H1 (cell line): ENCODE results near the gene MACROH2A1. TPM values are rescaled to one million over a fixed set of nuclear protein-coding genes. Genes with fewer than 3 reads are reported as not detected.

ENCODE experiments used
- CTCF ChIA-PET: fragments of 300-600 bp; sonication (Branson Sonifier 250); formaldehyde crosslinking; loops from one replicate; lab custom pipeline; 2021; ENCODE audit not compliant: partially characterized antibody; lab: Charles Lee
- POLR2A ChIA-PET: fragments of 300-600 bp; sonication (Branson Sonifier 250); formaldehyde crosslinking; loops from one replicate; lab custom pipeline; 2021; ENCODE audit warnings: inconsistent platforms; ENCODE audit not compliant: partially characterized antibody; lab: Charles Lee
- DNase-seq, 2 experiments: peaks; one replicate each; pipeline versions ENCODE4 v3.0.0 to v3.0.0-alpha.2; 2010 to 2022; ENCODE audit warnings: low spot score in 2 of 2, low read depth in 1 of 2, mixed read lengths in 1 of 2
- FAIRE-seq: peaks from 2 replicates; lab custom pipeline; 2011; peaks lifted over from hg19 to GRCh38; lab: Jason Lieb, UNC
- H2AFZ ChIP-seq: 2 replicates; pipeline ENCODE4 v1.8.1; 2012; ENCODE audit warnings: low read length, inconsistent platforms
- H2AK5ac ChIP-seq: 2 replicates; pipeline ENCODE4 v1.6.1; 2013; ENCODE audit warnings: low read depth, low read length
- H2BK120ac ChIP-seq: replicated peaks from 2 replicates; pipeline ENCODE3; 2013; ENCODE audit warnings: low read depth, low read length, inconsistent platforms
- H2BK12ac ChIP-seq: 2 replicates; pipeline ENCODE4 v1.6.1; 2013; ENCODE audit warnings: low read depth, low read length
- H2BK15ac ChIP-seq: 2 replicates; pipeline ENCODE4 v1.6.1; 2013; ENCODE audit warnings: low read length
- H2BK20ac ChIP-seq: 2 replicates; pipeline ENCODE4 v1.6.1; 2013; ENCODE audit warnings: low read length
- H2BK5ac ChIP-seq: 2 replicates; pipeline ENCODE4 v1.6.1; 2013; ENCODE audit warnings: low read depth, low read length
- H3K14ac ChIP-seq: 2 replicates; pipeline ENCODE4 v1.6.1; 2013; ENCODE audit warnings: inconsistent platforms; ENCODE audit not compliant: insufficient read length
- H3K18ac ChIP-seq: 2 replicates; pipeline ENCODE4 v1.6.1; 2013; ENCODE audit warnings: low read length; ENCODE audit errors: extremely low read depth
- H3K23ac ChIP-seq: 2 replicates; pipeline ENCODE4 v1.6.1; 2013; ENCODE audit warnings: inconsistent platforms; ENCODE audit not compliant: insufficient read length
- H3K23me2 ChIP-seq: 2 replicates; pipeline ENCODE4 v1.6.1; 2013; ENCODE audit warnings: low read depth, low read length
- H3K27ac ChIP-seq: 2 replicates; pipeline ENCODE4 v1.6.1; 2011; ENCODE audit warnings: low read depth, low read length, inconsistent platforms
- H3K27me3 ChIP-seq, 4 experiments: replicated peaks in 1 of 4; 1 replicate in 1 of 4; 2 replicates in 3 of 4; pipeline versions ENCODE4 v1.6.1 to v1.8.1; 2011 to 2013; ENCODE audit warnings: low read length in 3 of 4, mild to moderate bottlenecking in 3 of 4, inconsistent platforms in 2 of 4, mixed read lengths in 2 of 4, moderate library complexity in 1 of 4; ENCODE audit not compliant: control insufficient read depth in 3 of 4, insufficient read depth in 3 of 4; ENCODE audit errors: extremely low read depth in 1 of 4
- H3K36me3 ChIP-seq, 4 experiments: 2 replicates each; pipeline versions ENCODE4 v1.6.1 to v1.8.1; 2011 to 2013; ENCODE audit warnings: mild to moderate bottlenecking in 4 of 4, low read length in 3 of 4, moderate library complexity in 2 of 4, control low read depth in 1 of 4, inconsistent platforms in 1 of 4; ENCODE audit not compliant: insufficient read depth in 4 of 4, control insufficient read depth in 2 of 4
- H3K4ac ChIP-seq: replicated peaks from 2 replicates; pipeline ENCODE3; 2013; ENCODE audit warnings: low read length, low read depth, mixed read lengths, inconsistent platforms; ENCODE audit not compliant: insufficient read length
- H3K4me1 ChIP-seq, 4 experiments: replicated peaks in 1 of 4; 1 replicate in 1 of 4; 2 replicates in 3 of 4; pipeline versions ENCODE4 v1.6.1 to v1.8.1; 2011 to 2013; ENCODE audit warnings: low read length in 3 of 4, inconsistent platforms in 2 of 4, mixed read lengths in 1 of 4; ENCODE audit not compliant: insufficient read depth in 4 of 4, control insufficient read depth in 3 of 4
- H3K4me2 ChIP-seq, 2 experiments: 2 replicates each; pipeline versions ENCODE4 v1.6.1 to v1.8.1; 2011 to 2013; ENCODE audit warnings: low read depth in 2 of 2, low read length in 2 of 2, control low read depth in 1 of 2, inconsistent platforms in 1 of 2, mild to moderate bottlenecking in 1 of 2; ENCODE audit not compliant: insufficient read depth in 1 of 2
- H3K4me3 ChIP-seq, 4 experiments: fragments of 200-600, 300-600 bp in 1 of 4; sonication (generic), shearing (Covaris generic), sonication (Bioruptor Twin) in 1 of 4; 2 replicates each; pipeline versions ENCODE4 v1.5.1 to v1.8.1; 2011 to 2016; ENCODE audit warnings: low read length in 4 of 4, low read depth in 3 of 4, control low read depth in 2 of 4, inconsistent platforms in 2 of 4, mild to moderate bottlenecking in 2 of 4, mixed read lengths in 1 of 4, moderate library complexity in 1 of 4; ENCODE audit not compliant: insufficient read depth in 2 of 4; ENCODE audit errors: extremely low read depth in 1 of 4
- H3K56ac ChIP-seq: replicated peaks from 2 replicates; pipeline ENCODE3; 2013; ENCODE audit warnings: low read depth, mild to moderate bottlenecking, mixed read lengths, low read length, inconsistent platforms; ENCODE audit not compliant: insufficient read length
- H3K79me1 ChIP-seq: 2 replicates; pipeline ENCODE4 v1.6.1; 2013; ENCODE audit warnings: low read depth, low read length, control low read depth
- H3K79me2 ChIP-seq, 2 experiments: 2 replicates each; pipeline versions ENCODE4 v1.6.1 to v1.8.1; 2012 to 2013; ENCODE audit warnings: low read length in 2 of 2, mild to moderate bottlenecking in 2 of 2, inconsistent platforms in 1 of 2; ENCODE audit not compliant: insufficient read depth in 2 of 2, control insufficient read depth in 1 of 2
- H3K9ac ChIP-seq, 4 experiments: replicated peaks in 1 of 4; 1 replicate in 1 of 4; 2 replicates in 3 of 4; pipeline versions ENCODE4 v1.6.1 to v1.8.1; 2011 to 2013; ENCODE audit warnings: low read depth in 3 of 4, low read length in 3 of 4, control low read depth in 2 of 4, mild to moderate bottlenecking in 2 of 4, moderate library complexity in 2 of 4, inconsistent platforms in 1 of 4; ENCODE audit errors: extremely low read depth in 1 of 4
- H3K9me3 ChIP-seq, 2 experiments: 2 replicates each; pipeline versions ENCODE4 v1.6.1 to v1.8.1; 2012 to 2013; ENCODE audit warnings: mild to moderate bottlenecking in 2 of 2, moderate library complexity in 2 of 2, control low read depth in 1 of 2, inconsistent platforms in 1 of 2, low read depth in 1 of 2, low read length in 1 of 2, mixed read lengths in 1 of 2; ENCODE audit not compliant: insufficient read depth in 2 of 2
- H4K20me1 ChIP-seq, 2 experiments: replicated peaks in 1 of 2; 2 replicates each; pipeline versions ENCODE3 to v1.8.1; 2011 to 2013; ENCODE audit warnings: inconsistent platforms in 2 of 2, low read length in 2 of 2, mild to moderate bottlenecking in 1 of 2; ENCODE audit not compliant: insufficient read depth in 2 of 2, control insufficient read depth in 1 of 2
- H4K5ac ChIP-seq: 2 replicates; pipeline ENCODE4 v1.6.1; 2013; ENCODE audit warnings: low read length, low read depth, mixed read lengths, inconsistent platforms; ENCODE audit not compliant: insufficient read length
- H4K8ac ChIP-seq: 2 replicates; pipeline ENCODE4 v1.8.0; 2013; ENCODE audit warnings: mild to moderate bottlenecking, moderate library complexity, low read length, inconsistent platforms; ENCODE audit not compliant: insufficient read depth; ENCODE audit errors: extremely low read depth
- H4K91ac ChIP-seq: replicated peaks from 2 replicates; pipeline ENCODE3; 2013; ENCODE audit warnings: low read length, mixed read lengths, inconsistent platforms; ENCODE audit not compliant: insufficient read length
- ATF2 ChIP-seq: IDR thresholded peaks from 2 replicates; pipeline ENCODE4 v1.6.1; 2012; ENCODE audit warnings: low read length, inconsistent platforms
- E2F6 ChIP-seq: IDR thresholded peaks from 2 replicates; pipeline ENCODE4 v1.6.1; 2012; ENCODE audit warnings: inconsistent platforms
- WGBS, 2 experiments: shearing (Covaris generic) in 1 of 2; methylation state at CpG; one replicate each; pipeline versions ENCODE4 v1.1.6 to v1.1.7; 2013 to 2015; ENCODE audit warnings: low lambda C conversion rate in 2 of 2, mixed read lengths in 2 of 2, inconsistent platforms in 1 of 2, low coverage in 1 of 2, missing lambda C conversion rate in 1 of 2; ENCODE audit not compliant: insufficient replicate concordance in 2 of 2, insufficient coverage in 1 of 2, insufficient read length in 1 of 2; ENCODE audit errors: extremely low coverage in 1 of 2, missing lambda C conversion rate in 1 of 2; 5-methylcytosine and 5-hydroxymethylcytosine counted together
- polyA plus RNA-seq, 7 experiments: library from polyadenylated mRNA; depleted of rRNA in 3 of 7; stranded (reverse) in 5 of 7; unstranded in 2 of 7; fragments of >200 nt in 5 of 7; fragments of 200-250 nt in 2 of 7; gene quantifications; 1 replicate in 5 of 7; 2 replicates in 1 of 7; 4 replicates in 1 of 7; pipeline versions ENCODE4 v1.2.1 to v1.2.3, GENCODE V29; 2011 to 2013; ENCODE audit warnings: missing spikeins in 2 of 7, mixed read lengths in 2 of 7
- total RNA-seq: library from RNA; stranded (reverse); fragmentation: NEBNext Ultra II Directional; extraction: Animal tissue kit (Norgen Biotek cat#: 25700); gene quantifications from 2 replicates; pipeline ENCODE4 v1.2.1, GENCODE V29; 2021

Gene MACROH2A1
- total and polyA plus RNA-seq, 2 of the 8 experiments (the other 6 are each of a cell fraction or from before 2014, with no cell fraction given): 60.0 to 92.3 TPM

- H2AFZ ChIP-seq: no peak overlapping the region
- TF ChIP-seq ATF2 (no peak), E2F6 (0 out of 2 replicates have a peak, but pooled peaks have one; percentile 28)
- TF ChIP-seq, all 59 proteins: peak for 1
- H3K27ac ChIP-seq: no peak overlapping the region
- H3K9me3 ChIP-seq: no peaks in the 10 kb centered on the region
- no peak for FAIRE-seq
- H3K23ac ChIP-seq: no peak overlapping the region
- 92% methylated on average over 9 of the region's 9 CpGs; no CpG with 5 or more reads in 1 of the 2 experiments for WGBS, 2 experiments
- H2BK20ac ChIP-seq: no peak overlapping the region
- ChIA-PET CTCF (interaction anchor here (0.7 to 19.4 kb wide), 10 partner anchors 10 to 384 kb away, joined by 3 to 264 read pairs (median 4); no protein-coding TSS in a partner anchor), POLR2A (no interaction called here)
- no peak overlapping the region for H3K56ac ChIP-seq
- no peak overlapping the region for H3K4ac ChIP-seq
- DNase-seq: peak in 1 of 2 experiments; percentile 31
- no peak overlapping the region for H4K5ac ChIP-seq
- no peaks in the 10 kb centered on the region; the same call in 1 of the 2 replicates for H3K23me2 ChIP-seq
- H4K8ac ChIP-seq: no peak overlapping the region
- no peak overlapping the region for H2AK5ac ChIP-seq
- H3K79me1 ChIP-seq: no peaks in the 10 kb centered on the region
- no peak overlapping the region for H3K14ac ChIP-seq
- no peak overlapping the region for H3K9ac ChIP-seq
- peaks cover 0 to 3% (median 1%) of the 10 kb centered on the region in 4 experiments; a peak in 2 of 7 replicates for H3K4me1 ChIP-seq
- H3K79me2 ChIP-seq: no peaks in the 10 kb centered on the region
- H2BK12ac ChIP-seq: no peak overlapping the region
- no peak overlapping the region for H2BK5ac ChIP-seq
- no peak overlapping the region for H3K4me3 ChIP-seq
- H2BK120ac ChIP-seq: no peak overlapping the region
- H3K36me3 ChIP-seq: no peaks in the 10 kb centered on the region
- H3K18ac ChIP-seq: no peak overlapping the region
- H4K91ac ChIP-seq: no peak overlapping the region
- no peak overlapping the region for H3K4me2 ChIP-seq
- no peaks in the 10 kb centered on the region for H4K20me1 ChIP-seq
- H3K27me3 ChIP-seq: peaks cover 0 to 3% (median 0%) of the 10 kb centered on the region in 4 experiments; a peak in 2 of 7 replicates
- H2BK15ac ChIP-seq: no peak overlapping the region; the same call in 1 of the 2 replicates
These were observed 47.2 kb upstream of the MACROH2A1 start for GRCh38 chr5:135446206-135446605.
